ENCODE measurements around the gene CYS1.
"Not testable (repeated sequence)": the region's sequence is repeated elsewhere in the genome, so short reads cannot be mapped to it uniquely, and the experiment has no call there.

The CYS1 gene

DNA sequence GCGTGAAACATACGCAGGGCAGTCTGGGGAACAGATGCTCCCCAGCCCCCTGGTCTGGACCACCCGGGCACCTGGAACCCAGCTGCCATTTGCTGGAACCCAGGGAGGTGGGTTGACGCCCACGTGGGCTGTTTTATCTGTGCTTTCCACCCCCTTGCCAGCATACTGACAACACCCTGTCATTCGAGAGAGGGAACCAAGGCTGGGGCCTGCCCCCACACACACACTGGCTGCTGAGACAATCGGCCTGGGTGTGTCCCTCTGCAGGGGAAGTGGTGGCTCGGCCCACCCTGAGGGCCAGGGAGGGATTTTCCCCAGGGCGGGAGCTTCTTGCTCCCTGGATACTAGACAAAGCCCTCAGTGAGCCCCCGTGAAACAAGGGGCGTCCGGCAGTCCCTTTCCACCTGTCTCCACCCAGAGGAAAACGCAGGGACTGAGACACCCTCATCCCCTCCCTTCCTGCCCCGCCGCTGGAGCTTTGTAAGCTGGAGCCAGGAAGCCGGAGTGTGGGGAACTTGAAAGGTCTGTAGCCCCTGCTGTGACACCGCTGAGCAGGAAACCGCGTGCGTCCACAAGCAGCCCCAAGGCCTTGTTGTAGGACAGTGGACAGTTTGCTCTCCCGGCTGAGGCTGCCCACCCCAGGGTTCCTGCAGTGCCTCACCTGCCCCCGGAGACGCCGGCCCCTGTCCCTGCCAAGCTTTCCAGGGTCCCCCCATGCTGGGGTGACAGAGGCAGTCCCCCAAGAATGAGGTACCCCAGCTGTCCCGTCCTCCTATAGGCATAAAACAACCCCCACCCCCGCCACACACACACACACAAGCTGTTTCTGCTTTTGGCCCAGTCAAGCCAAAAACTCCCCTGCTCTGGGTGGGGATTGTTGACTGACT lies 51.0 kb downstream of the CYS1 start:
- no peak for DNase-seq

DNA sequence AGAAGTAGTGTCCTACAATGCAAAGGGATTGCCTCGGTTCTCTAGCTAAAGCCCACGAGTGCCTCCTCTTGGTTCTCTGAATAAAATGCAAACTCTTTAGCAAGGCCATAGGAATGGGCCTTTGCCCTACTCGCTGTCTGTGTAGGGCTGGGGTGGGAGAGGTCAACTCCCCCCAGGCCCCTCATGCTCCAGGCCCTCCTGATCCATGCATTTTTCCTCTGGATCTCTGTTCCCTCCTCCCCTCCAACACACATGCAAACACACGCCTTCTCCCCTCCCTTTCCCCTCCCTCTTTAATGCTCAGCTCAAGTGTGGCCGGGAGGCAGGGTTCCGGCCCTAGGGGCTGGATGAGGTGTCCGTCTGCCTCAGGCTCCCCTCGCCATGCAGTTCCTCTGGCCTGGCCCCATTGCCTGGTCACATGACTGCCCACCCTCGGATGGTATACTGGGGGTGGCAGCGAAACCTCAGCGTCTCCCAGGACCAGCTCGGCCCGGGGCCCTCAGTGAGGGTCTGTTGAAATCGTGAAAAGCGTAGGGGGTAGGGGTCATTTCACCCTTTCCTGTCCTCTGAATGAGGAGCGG lies 51.7 kb downstream of the CYS1 start:
- DNase-seq: no peak

GRCh38 chr2:10027660-10028330 lies 52.4 kb downstream of the CYS1 start:
- DNase-seq: no peak

DNA sequence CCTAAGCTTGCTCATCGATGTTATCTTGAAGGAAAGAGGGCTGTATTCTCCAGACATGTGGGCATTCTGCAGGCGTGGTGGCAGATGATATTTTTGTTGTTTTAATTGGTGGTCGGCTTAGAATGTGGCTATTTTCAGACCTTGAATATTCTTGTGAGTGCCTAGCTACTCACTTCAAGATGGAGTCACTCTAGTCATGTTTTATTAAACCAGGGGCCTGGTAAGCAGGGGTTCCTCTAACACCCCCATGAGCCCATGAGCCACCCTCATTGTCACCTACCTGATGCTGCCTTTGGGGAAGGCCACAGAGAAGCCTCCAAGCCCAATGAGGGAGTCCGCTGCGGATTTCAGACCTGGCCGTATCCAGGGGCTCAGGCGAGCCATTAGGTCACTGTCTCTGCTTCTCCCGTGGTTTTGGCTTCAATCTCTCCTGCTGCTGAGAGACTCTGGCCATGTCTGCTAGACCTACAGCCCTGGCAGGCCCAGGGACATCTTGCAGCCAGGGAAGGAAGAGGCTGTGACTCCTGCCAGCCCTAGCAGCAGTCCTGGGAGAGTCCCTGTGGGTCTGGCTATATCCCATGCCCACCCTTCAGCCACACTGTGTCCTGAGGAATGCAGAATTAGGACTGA lies 53.2 kb downstream of the CYS1 start:
- DNase-seq: no peak

DNA sequence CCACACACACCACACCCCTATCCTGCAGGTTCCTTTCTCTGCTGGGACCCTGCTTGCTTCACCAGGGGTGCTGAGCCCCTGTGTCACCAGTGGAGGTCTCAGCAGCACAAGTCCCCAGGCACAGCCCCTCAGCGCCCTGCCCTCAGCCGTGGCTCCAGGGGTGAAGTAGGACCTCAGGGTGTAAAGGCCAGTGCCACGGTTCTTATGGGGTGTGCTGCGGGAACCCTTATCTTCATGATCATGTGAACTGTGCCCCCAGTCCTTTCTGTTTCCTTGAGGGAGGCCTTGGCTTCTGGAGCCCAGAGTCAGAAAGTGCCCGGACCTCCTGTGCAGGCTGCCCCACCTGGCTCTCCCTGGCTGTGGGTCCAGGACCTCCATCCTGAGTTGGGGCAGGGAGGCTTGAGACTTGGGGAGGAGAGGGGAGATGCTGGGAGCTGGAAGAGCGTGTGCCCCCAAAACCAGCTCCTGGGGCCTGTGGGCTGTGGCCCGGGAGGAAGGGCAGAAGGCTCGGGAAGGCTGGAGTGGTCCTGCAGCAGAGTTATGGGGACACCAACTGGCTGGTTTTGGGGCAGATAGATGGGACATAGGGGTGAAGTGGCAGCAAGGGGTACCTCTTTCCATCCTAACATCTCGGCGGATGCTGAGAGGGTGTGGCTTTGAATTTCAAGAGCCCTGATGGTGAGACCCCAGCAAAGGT lies 57.1 kb downstream of the CYS1 start:
- DNase-seq: no peak

DNA sequence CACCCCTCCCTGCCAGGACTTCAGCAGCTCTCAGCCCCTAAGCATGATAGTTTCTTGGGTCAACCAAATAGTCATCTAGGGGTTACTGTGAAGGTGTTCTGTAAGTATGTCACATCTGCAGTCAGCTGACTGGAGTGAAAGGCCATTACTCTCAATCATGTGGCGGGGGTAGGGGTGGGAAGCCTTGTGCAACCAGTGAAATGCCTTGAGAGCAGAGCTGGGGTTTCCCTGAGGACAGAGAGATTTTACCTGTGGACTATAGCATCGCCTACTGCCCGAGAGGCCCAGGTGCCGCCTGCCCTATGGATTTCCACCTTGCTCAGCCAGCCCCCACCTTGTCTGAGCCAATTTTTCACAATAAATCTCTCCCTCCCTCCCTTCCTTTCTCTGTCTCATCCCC lies 57.8 kb downstream of the CYS1 start:
- no peak for DNase-seq

DNA sequence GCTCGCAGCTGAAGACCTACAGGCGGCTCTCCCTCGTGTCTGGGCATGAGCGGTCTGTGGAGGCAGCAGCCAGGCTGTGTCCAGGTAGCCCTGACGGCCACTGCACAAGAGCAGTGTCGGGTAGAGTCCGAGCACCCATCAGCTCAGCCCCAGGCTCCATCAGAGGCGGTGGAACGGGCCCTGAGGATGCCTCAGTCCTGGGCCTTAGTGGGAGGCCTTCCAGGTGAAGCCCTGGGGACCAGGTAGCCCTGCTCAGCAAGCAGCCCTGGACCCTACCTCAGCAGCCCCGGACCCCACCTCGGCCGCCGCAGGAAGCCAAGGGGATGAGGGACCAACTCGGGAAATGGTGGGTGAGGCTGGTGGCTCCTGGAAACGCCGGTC lies 58.2 kb downstream of the CYS1 start:
- no peak for DNase-seq

- no peak for DNase-seq
Measured at GRCh38 chr2:10019602-10020400, 60.4 kb downstream of the CYS1 start.

GRCh38 chr2:10019174-10019573 lies 61.0 kb downstream of the CYS1 start:
- DNase-seq: no peak

GRCh38 chr2:10017313-10017941 lies 62.8 kb downstream of the CYS1 start:
- DNase-seq: no peak

GRCh38 chr2:10016802-10017258 lies 63.4 kb downstream of the CYS1 start:
- no peak for DNase-seq

DNA sequence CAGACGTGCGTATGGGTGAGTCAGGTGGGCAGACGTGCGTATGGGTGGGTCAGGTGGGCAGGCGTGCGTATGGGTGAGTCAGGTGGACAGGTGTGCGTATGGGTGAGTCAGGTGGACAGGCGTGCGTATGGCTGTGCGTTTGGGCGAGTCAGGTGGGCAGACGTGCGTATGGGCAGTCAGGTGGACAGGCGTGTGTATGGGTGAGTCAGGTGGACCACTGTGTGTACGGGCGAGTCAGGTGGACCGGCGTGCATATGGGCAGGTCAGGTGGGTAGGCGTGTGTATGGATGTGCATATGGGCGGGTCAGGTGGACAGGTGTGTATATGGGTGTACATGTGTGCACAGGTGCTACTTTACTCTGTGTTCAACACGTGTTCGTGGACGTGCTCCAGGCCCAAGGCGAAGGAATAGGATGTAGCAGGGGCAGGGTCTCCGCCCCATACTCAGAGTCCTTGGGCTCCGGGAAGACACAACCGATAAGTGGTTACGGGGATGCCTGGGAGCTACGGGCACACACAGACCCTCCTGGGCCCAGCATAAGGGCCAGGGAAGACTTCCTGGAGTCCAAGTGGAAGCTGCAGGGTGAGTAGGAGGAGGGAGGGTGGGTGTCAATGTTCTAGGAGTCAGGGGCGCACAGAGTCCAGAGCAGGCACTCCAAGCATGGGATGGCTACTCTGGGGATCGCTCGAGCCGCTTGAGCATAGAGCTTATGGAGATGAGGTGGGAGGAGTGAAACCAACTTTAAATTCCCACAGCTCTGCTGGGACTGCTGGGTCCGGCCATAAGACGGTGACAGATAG lies 64.0 kb downstream of the CYS1 start:
- no peak for DNase-seq

DNA sequence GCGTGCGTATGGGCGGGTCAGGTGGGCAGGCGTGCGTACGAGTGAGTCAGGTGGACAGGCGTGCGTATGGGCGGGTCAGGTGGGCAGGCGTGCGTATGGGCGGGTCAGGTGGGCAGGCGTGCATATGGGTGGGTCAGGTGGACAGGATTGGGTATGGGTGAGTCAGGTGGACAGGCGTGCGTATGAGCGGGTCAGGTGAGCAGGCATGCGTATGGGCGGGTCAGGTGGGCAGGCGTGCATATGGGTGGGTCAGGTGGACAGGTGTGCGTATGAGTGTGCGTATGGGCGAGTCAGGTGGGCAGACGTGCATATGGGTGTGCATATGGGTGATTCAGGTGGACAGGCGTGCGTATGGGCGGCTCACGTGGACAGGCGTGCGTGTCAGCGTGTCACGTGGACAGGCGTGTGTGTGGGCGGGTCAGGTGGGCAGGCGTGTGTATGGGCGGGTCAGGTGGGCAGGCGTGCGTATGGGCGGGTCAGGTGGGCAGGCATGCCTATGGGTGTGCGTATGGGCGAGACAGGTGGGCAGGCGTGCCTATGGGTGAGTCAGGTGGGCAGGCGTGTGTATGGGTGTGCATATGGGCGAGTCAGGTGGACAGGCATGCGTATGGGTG lies 64.7 kb downstream of the CYS1 start:
- not testable (repeated sequence) for DNase-seq

GRCh38 chr2:10014418-10015190 lies 65.6 kb downstream of the CYS1 start:
- no peak for DNase-seq

DNA sequence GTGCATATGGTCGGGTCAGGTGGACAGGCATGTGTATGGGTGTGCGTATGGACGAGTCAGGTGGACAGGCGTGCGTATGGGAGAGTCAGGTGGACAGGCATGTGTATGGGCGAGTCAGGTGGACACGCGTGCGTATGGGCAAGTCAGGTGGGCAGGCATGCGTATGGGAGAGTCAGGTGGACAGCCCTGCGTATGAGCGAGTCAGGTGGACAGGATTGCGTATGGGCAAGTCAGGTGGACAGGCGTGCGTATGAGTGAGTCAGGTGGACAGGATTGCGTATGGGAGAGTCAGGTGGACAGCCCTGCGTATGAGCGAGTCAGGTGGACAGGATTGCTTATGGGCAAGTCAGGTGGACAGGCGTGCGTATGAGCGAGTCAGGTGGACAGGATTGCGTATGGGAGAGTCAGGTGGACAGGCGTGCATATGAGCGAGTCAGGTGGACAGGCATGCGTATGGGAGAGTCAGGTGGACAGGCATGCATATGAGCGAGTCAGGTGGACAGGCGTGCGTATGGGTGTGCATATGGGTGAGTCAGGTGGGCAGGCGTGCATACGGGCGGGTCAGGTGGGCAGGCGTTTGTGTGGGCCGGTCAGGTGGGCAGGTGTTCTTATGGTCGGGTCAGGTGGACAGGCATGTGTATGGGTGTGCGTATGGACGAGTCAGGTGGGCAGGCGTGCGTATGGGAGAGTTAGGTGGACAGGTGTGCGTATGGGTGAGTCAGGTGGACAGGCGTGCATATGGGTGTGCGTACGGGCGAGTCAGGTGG lies 66.4 kb downstream of the CYS1 start:
- not testable (repeated sequence) for DNase-seq

- DNase-seq: no peak
Measured at GRCh38 chr2:10012963-10013461, 67.2 kb downstream of the CYS1 start.

DNA sequence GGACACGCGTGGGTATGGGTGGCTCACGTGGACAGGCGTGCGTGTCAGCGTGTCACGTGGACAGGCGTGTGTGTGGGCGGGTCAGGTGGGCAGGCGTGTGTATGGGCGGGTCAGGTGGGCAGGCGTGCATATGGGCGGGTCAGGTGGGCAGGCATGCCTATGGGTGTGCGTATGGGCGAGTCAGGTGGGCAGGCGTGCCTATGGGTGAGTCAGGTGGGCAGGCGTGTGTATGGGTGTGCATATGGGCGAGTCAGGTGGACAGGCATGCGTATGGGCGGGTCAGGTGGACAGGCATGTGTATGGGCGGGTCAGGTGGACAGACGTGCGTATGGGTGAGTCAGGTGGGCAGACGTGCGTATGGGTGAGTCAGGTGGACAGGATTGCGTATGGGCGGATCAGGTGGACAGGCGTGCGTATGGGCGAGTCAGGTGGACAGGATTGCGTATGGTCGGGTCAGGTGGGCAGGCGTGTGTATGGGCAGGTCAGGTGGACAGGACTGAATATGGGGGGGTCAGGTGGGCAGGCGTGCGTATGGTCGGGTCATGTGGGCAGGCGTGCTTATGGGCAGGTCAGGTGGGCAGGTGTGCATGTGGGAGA lies 67.7 kb downstream of the CYS1 start:
- DNase-seq: not testable (repeated sequence)
